COLO829 (cell line): ENCODE results near the gene CMSS1.
A peak's percentile ranks its signal among the peaks of the same experiment; 100 is the strongest.

Source experiments
- DNase-seq: peaks from one replicate; pipeline ENCODE4 v3.0.0; 2012; ENCODE audit warnings: low spot score

CMSS1 gene

GRCh38 chr3:100107221-100107814 is 289.7 kb downstream of the CMSS1 start:
- DNase-seq = no peak

- DNase-seq = no peak
These were observed 290.9 kb downstream of the CMSS1 start for GRCh38 chr3:100108464-100109079.

- DNase-seq = no peak
These were observed 292.5 kb downstream of the CMSS1 start for GRCh38 chr3:100110162-100110561.

GRCh38 chr3:100111728-100112127 is 294.1 kb downstream of the CMSS1 start:
- DNase-seq = no peak

GRCh38 chr3:100113723-100114412 is 296.2 kb downstream of the CMSS1 start:
- no peak for DNase-seq

GRCh38 chr3:100114413-100115030 is 296.9 kb downstream of the CMSS1 start, which contains the start of gene FILIP1L:
FILIP1L (minus strand) TSS chr3:100114501.
- DNase-seq = no peak

- no peak for DNase-seq
These were observed 299.4 kb downstream of the CMSS1 start for GRCh38 chr3:100117093-100117492.

GRCh38 chr3:100120012-100120411 is 302.4 kb downstream of the CMSS1 start:
- no peak for DNase-seq

GRCh38 chr3:100120693-100121092 is 303.0 kb downstream of the CMSS1 start:
- DNase-seq = no peak

- no peak for DNase-seq
These were observed 304.7 kb downstream of the CMSS1 start for GRCh38 chr3:100122321-100122720.

GRCh38 chr3:100123112-100123511 is 305.4 kb downstream of the CMSS1 start:
- no peak for DNase-seq

- DNase-seq = no peak
These were observed 306.6 kb downstream of the CMSS1 start for GRCh38 chr3:100124201-100124761.

- DNase-seq = peak; percentile 35
These were observed 307.7 kb downstream of the CMSS1 start for GRCh38 chr3:100125161-100125938.

GRCh38 chr3:100127792-100128191 is 310.1 kb downstream of the CMSS1 start:
- DNase-seq = no peak

GRCh38 chr3:100128565-100128964 is 310.9 kb downstream of the CMSS1 start:
- DNase-seq = no peak

GRCh38 chr3:100129941-100130340 is 312.3 kb downstream of the CMSS1 start:
- no peak for DNase-seq

- DNase-seq = no peak
These were observed 313.6 kb downstream of the CMSS1 start for GRCh38 chr3:100131241-100131640.

- no peak for DNase-seq
These were observed 319.3 kb downstream of the CMSS1 start for GRCh38 chr3:100136921-100137320.

- no peak for DNase-seq
These were observed 323.3 kb downstream of the CMSS1 start for GRCh38 chr3:100140976-100141375.

- DNase-seq = no peak
These were observed 323.9 kb downstream of the CMSS1 start for GRCh38 chr3:100141586-100141985.

- no peak for DNase-seq
These were observed 326.7 kb downstream of the CMSS1 start for GRCh38 chr3:100144255-100144866.
